HG03432 (cell line): ENCODE results near the gene FBLIM1.

Experiments
- ATAC-seq: cut with Tn5 transposase; IDR thresholded peaks from one replicate; pipeline ENCODE4 v1.9.1; 2021; ENCODE audit warnings: mild to moderate bottlenecking, moderate library complexity; ENCODE audit not compliant: unreplicated experiment

Gene FBLIM1

DNA sequence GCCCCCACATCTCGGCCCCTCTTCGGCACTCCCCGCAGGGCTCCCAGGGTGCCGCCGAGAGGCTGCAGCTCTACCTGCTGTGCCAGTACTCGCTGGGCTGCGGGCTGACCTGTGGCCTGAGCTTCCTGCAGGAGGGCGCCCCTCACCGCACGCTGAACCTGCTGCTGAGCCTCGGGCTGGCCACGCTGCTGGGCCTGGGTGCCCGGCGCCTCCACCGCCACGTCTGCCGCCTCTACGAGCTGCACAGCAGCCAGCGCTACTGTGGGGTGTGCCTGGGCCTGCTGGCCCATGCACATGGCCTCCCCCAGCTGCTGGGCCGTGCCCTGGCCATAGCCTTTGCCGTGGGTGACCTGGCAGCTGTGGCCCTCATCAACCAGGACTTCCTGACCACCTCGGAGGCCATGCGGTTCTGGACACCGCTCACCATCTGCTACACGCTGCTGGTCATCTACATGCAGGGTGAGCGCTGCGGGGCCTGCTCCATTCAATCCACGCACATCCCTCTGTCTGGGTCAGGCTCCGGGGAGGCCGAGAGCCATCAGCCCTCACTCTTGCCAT lies 14.4 kb upstream of the FBLIM1 start:
- no peak for ATAC-seq

DNA sequence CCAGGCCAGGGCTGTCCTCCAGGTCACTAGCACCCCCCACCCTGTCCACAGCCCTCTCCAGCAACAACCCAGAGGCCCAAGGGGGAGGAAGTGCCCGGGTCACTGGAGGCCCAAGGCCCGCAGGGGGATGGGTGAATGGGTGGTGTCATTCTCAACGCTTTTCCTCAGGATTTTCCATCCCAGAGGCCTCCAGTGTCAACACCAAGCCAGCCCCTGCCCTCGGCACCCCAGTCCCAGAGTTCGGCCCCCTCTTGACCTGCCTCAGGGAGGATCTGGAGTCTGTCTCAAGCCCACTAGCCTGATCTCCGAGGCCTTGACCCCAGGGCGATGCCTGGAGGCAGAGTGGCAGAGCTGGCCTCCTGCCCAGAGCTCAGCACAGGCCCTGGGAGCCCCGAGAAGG lies 11.2 kb upstream of the FBLIM1 start:
- ATAC-seq: no peak

DNA sequence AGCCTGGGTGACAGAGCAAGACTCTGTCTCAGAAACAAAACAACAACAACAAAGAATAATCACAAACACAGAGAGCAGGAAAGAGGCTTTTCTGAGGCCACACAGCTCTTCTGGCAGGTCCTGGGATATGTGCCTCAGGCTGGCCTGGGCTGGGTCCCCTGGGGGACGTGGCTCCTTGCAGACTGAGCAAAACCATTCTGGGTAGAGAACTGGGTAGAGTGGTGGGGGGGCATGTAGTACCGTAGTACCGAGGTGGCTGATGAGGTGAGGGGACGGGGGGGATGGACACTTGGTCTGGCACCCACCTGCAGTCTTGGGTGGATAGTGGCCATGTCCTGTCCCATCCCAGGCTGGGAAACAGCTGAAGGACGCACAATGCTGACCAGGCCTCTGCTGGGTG lies 10.3 kb upstream of the FBLIM1 start:
- no peak for ATAC-seq

DNA sequence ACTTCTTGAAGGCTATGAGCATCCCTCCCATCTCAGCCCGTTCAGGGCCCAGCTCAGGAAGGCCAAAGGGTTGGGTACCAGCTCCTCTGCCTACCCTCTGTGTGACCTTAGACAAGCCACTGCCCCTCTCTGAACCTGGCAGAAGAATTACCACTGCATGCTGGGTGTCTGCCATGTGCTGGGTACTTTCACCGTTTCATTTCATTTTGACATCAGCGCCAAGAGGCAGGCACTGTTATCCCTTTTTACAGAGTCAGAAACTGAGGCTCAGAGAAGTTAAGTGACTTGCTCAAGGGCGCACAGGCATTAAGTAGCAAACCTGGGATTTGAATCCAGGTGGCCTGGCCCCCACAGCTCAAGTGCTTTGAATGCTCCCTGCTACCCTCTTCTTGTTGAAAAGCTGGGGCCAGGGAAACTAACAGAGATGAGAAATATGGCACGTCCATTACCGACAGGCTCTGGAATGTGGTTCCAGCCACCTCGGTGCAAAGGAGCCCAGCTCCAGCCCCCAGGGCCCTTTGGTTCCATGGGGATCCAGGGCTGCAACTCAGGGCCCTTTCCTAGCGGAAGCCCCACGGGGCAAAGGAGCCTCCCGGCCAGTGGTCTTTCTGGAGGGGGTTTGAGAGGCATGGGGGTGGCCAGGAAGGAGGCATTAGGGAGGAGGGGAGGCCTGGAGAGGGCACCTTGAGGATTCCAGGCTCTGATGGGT lies 9.8 kb upstream of the FBLIM1 start:
- ATAC-seq: no peak

GRCh38 chr1:15749399-15750291 lies 8.9 kb upstream of the FBLIM1 start:
- no peak for ATAC-seq

- ATAC-seq: no peak
Observed at GRCh38 chr1:15750924-15751323, 7.7 kb upstream of the FBLIM1 start.

DNA sequence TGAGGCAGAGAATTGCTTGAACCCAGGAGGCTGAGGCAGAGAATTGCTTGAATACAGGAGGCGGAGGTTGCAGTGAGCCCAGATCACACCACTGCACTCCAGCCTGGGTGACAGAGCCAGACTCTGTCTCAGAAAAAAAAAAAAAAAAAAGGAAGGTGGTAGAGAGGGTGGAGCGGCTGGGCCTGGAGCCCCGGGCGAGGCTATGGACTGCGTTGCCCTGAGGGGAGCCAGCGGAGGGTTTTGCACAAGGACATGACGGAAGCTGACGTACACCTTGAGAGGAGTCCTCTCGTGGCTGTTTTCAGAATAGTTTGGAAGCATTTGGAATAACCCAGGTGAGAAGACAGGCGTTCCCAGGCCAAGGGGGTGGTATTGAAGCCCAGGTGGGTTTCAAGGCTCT lies 6.9 kb upstream of the FBLIM1 start:
- no peak for ATAC-seq

DNA sequence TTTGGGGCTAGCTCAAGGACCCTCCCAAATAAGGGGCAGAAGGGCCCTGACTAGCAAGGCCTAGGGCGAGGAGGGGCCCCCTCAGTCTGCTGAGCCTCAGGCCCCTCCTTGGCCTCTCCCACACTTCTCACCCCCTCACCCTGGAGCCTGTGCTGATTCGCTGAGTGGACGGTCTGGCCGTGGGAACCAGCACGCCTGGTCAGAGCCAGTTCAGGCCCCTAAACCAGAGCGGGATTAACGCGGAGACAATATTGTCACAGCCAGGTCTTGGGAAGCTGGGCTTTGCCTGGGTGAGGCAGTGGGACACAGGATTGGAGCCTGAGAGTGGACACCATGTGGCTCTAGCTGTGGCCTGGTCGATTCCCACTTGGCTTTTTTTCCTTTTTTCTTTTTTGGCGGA lies 4.8 kb upstream of the FBLIM1 start:
- ATAC-seq: no peak

DNA sequence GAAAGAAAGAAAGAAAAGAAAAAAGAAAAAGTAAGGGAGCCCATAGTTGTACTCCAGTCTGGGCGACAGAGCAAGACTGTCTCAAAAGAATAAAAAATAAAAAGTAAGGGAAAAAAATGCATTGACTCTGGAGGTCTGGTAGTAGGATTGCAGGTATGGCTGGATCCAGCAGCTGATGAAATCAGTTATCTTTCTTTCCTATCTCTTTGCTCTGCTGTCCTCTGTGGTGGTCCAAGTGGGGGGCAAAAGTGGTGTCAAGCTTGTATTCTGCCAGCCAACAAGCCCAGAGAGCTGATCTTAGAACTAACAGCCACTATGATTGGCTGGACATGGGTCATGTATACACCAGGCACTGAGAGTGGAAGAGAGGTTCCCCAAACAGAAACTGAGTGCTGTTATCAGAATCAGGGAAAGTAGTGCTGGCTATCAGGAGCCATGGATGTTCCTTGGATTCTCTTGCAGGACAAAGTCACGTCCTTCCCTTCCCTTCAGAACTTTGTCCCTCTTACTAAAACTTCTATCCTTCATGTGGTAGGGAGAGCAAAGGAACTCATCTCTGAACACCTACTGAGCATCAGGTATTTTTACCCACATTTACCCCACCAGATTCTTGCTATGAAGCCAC lies 3.5 kb upstream of the FBLIM1 start:
- no peak for ATAC-seq

- ATAC-seq: no peak
Observed at GRCh38 chr1:15755646-15756040, 3.0 kb upstream of the FBLIM1 start.

GRCh38 chr1:15756143-15757015 lies 2.2 kb upstream of the FBLIM1 start:
- no peak for ATAC-seq

DNA sequence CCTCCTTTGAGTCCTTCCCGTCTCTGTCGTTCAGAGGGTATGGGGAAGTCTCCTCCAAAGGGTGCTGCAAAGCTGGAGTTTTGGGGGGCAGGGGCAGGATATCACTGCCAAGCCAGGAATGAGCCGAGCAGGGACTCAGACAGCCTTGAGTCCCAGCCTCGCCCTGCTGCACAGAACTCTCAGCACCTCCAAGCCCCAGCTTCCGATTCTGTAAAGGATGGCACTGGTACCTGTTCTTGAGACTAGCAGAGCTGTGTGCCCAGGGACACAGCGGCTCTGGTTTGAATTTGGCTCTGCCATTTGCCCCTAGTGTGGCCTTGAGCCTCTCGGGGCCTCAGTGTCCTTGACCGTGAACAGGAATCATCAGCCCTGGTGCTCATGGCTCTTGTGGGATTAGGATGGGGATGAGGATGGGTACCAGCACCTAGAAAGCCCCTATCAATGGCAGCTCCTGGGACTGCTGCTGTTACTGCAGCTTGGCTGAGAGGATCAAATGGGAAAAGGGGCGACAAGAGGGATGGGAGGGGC lies 1.5 kb upstream of the FBLIM1 start:
- no peak for ATAC-seq

DNA sequence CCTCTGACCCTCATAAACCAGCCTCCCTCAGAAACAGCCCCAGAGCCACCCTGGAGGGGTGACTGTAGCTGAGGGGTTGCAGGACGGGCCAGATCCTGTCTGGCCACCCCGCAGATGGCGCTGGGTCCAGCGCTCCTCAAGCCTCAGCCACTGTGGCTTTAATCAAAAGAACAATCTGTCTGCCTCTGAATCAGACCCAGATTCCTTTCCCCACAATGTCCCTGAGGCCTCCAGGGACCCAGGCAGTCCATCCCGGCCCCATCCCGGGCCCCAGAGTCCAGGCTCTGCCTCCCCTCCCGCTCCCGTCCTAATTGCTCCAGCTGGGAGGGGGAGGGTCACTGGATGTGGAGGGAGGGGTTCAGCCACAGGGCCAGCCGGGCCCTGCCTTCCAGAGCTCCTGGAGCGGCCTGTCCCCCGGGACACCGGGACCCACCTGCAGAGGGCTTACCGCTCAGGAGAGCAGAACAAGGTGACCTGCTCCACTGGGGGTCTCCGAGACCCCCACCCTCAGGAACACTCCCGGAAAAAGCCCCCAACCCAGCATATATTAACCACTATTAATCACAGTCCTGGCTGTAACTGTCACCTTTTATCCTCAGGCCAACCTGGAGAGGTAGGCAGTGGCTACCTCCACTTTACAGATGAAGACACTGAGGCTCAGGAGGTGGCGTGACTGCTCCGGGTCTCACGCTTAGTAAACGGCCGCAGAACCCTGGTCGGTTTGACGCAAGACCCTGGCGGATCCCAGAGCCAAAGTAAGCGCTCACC lies 836 bp upstream of the FBLIM1 start:
- ATAC-seq: no peak

GRCh38 chr1:15758953-15759661 lies 512 bp downstream of the FBLIM1 start:
- no peak for ATAC-seq

- ATAC-seq: no peak
Observed at GRCh38 chr1:15760520-15761211, 2.1 kb downstream of the FBLIM1 start.

DNA sequence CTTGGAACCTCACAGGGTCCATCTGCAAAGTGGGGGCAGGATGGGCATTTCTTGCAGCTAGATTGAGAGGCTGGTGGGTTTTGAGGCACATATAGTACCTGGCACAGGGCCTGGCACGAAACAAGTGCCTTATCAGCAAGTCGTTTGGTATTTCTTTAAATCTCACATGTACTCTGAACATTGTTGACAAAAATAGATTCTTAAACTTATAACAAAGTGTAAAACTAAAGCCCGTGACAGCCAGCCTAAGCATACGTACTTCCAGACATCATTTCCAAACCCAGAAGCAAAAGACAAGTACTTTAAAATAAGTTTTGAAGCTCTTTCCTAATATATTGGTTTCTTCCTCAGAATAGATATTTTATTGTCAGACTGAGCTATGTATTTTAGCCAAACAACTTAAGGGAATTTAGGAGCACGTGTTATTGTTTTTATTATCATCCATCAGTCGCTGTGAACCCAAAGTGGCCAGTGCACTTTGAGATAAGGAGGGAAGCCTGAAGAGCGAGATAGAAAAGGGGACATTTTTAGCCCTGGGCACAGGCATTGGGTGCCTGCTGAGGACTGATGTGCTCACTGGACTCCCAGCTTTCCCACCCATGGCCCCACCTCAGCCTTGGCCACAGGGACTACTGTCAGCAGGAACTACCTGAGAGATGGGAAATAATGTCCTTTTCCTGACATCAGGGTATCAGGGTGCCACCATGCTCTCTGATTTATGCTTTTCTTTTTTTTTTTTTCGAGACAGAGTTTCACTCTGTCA lies 3.0 kb downstream of the FBLIM1 start:
- ATAC-seq: no peak

GRCh38 chr1:15762546-15762945 lies 4.0 kb downstream of the FBLIM1 start:
- no peak for ATAC-seq
